ENCODE data around the gene ASPM.

GRCh38 chr1:197076585-197076984 lies 69.9 kb downstream of the ASPM start:
- no peak for TF ChIP-seq CTCF (IDR thresholded peaks at IDR 0.05 in 8 of 11, conservative IDR thresholded peaks at IDR 0.05 in 3 of 11)
- no peak for TF ChIP-seq POLR2A (IDR thresholded peaks at IDR 0.05)
- TF ChIP-seq POLR2AphosphoS5 (IDR thresholded peaks at IDR 0.05), result no peak
